Measurements from ENCODE around the gene ACTL6A. TPM values are rescaled to one million over a fixed set of nuclear protein-coding genes. Genes with fewer than 3 reads are reported as not detected.

The ACTL6A gene
- polyA plus RNA-seq, 4 donors: 74.9 to 121 (median 100) TPM

- no peak for DNase-seq (ENCODE audit: low read depth in 4 of 4, low spot score in 3 of 4)
These were observed 26.4 kb downstream of the ACTL6A start for GRCh38 chr3:179589143-179589542.

GRCh38 chr3:179590669-179591068 lies 27.9 kb downstream of the ACTL6A start:
- no peak for DNase-seq (ENCODE audit: low read depth in 4 of 4, low spot score in 3 of 4)

- DNase-seq (ENCODE audit: low read depth in 4 of 4, low spot score in 3 of 4): no peak
These were observed 28.6 kb downstream of the ACTL6A start for GRCh38 chr3:179591313-179591712.

- DNase-seq (ENCODE audit: low read depth in 4 of 4, low spot score in 3 of 4): no peak
These were observed 36.8 kb downstream of the ACTL6A start for GRCh38 chr3:179599531-179599930.

GRCh38 chr3:179603321-179603720 lies 40.6 kb downstream of the ACTL6A start:
- no peak for DNase-seq (ENCODE audit: low read depth in 4 of 4, low spot score in 3 of 4)

- DNase-seq (ENCODE audit: low read depth in 4 of 4, low spot score in 3 of 4): peak in 1 of 4 donors; percentile 3
These were observed 41.1 kb downstream of the ACTL6A start for GRCh38 chr3:179603831-179604230.

- DNase-seq (ENCODE audit: low read depth in 4 of 4, low spot score in 3 of 4): peak; percentile 94 to 97 (median 96)
These were observed 41.8 kb downstream of the ACTL6A start, which contains the start of the genes MRPL47 and NDUFB5 for GRCh38 chr3:179604321-179605078. Gene MRPL47, minus strand, starts transcription at chr3:179604638. Its CDS starts 14 bp downstream, at chr3:179604624. Gene NDUFB5, plus strand, starts transcription at chr3:179604794. Its CDS starts 22 bp downstream, at chr3:179604816.

GRCh38 chr3:179606534-179607085 lies 43.9 kb downstream of the ACTL6A start:
- no peak for DNase-seq (ENCODE audit: low read depth in 4 of 4, low spot score in 3 of 4)

GRCh38 chr3:179608931-179609720 lies 46.4 kb downstream of the ACTL6A start:
- DNase-seq (ENCODE audit: low read depth in 4 of 4, low spot score in 3 of 4): no peak

- DNase-seq (ENCODE audit: low read depth in 4 of 4, low spot score in 3 of 4): no peak
These were observed 47.3 kb downstream of the ACTL6A start for GRCh38 chr3:179610066-179610465.

GRCh38 chr3:179613807-179614206 lies 51.1 kb downstream of the ACTL6A start:
- DNase-seq (ENCODE audit: low read depth in 4 of 4, low spot score in 3 of 4): no peak

- no peak for DNase-seq (ENCODE audit: low read depth in 4 of 4, low spot score in 3 of 4)
These were observed 52.9 kb downstream of the ACTL6A start for GRCh38 chr3:179615458-179616173.

GRCh38 chr3:179622023-179622422 lies 59.3 kb downstream of the ACTL6A start:
- DNase-seq (ENCODE audit: low read depth in 4 of 4, low spot score in 3 of 4): no peak

GRCh38 chr3:179624451-179624850 lies 61.7 kb downstream of the ACTL6A start:
- no peak for DNase-seq (ENCODE audit: low read depth in 4 of 4, low spot score in 3 of 4)

GRCh38 chr3:179630753-179631451 lies 68.2 kb downstream of the ACTL6A start:
- DNase-seq (ENCODE audit: low read depth in 4 of 4, low spot score in 3 of 4): no peak

Other genes starting within 250 kb of the ACTL6A start
- 10 to 100 TPM; 49.8 to 64.7 (median 58.6) TPM for gene ZNF639, start 239.9 kb upstream of the ACTL6A start, polyA plus RNA-seq (ENCODE audit: insufficient read length in 4 of 4)
- gene MFN1, start 215.2 kb upstream of the ACTL6A start, polyA plus RNA-seq (ENCODE audit: insufficient read length in 4 of 4): 10 to 100 TPM; 55.7 to 77.5 (median 70.1) TPM
- 10 to 100 TPM; 24.5 to 44.9 (median 33.6) TPM for gene GNB4, start 111.5 kb upstream of the ACTL6A start, polyA plus RNA-seq (ENCODE audit: insufficient read length in 4 of 4)
- gene MRPL47, start 41.7 kb downstream of the ACTL6A start, polyA plus RNA-seq (ENCODE audit: insufficient read length in 4 of 4): 10 to 100 TPM; 47.9 to 74.3 (median 60.5) TPM
- gene NDUFB5, start 41.9 kb downstream of the ACTL6A start, polyA plus RNA-seq (ENCODE audit: insufficient read length in 4 of 4): 100 to 1,000 TPM; 116 to 246 (median 188) TPM
- 10 to 100 TPM; 12.1 to 16.7 (median 14.8) TPM for gene USP13, start 90.1 kb downstream of the ACTL6A start, polyA plus RNA-seq (ENCODE audit: insufficient read length in 4 of 4)